Neuron (in vitro differentiated cells): ENCODE data around the gene BCL11A.

Source experiments
- H2AFZ ChIP-seq: one replicate; pipeline ENCODE4 v1.6.1; 2013; ENCODE audit warnings: low read depth, mild to moderate bottlenecking, inconsistent platforms, low read length, moderate library complexity
- H3K27me3 ChIP-seq: one replicate; pipeline ENCODE4 v1.6.1; 2013; ENCODE audit warnings: low read length; ENCODE audit not compliant: insufficient read depth
- H3K36me3 ChIP-seq: one replicate; pipeline ENCODE4 v1.6.1; 2013; ENCODE audit warnings: low read length; ENCODE audit not compliant: insufficient read depth
- H3K4me1 ChIP-seq: one replicate; pipeline ENCODE4 v1.6.1; 2013; ENCODE audit warnings: low read length; ENCODE audit not compliant: insufficient read depth
- H3K4me3 ChIP-seq: 2 replicates; pipeline ENCODE4 v1.5.1; 2013; ENCODE audit warnings: mild to moderate bottlenecking, low read length, moderate library complexity
- H3K9me3 ChIP-seq: one replicate; pipeline ENCODE4 v1.6.1; 2013; ENCODE audit warnings: low read length

Gene BCL11A

DNA sequence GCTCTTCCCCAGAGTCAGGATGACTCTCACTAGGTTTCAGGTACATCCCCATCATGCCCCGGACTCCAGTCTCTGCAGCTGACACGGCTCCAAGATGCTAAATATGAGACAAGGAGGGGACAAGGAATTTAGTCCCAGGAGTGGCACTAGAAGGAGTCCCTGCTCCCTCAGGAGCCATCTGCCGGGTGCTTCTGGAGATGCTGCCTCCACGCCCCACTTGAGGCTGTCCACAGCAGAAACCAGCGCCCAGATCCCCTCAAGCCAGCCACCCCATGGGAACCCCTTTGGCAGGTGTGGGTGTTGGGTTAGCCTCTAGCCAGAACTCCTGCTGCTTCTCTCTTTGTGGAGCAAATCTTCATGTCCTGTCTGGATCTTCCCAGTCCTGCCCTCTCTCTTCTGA, 40.3 kb downstream of the BCL11A start:
- Histone ChIP-seq H3K4me1 (peaks cover 7% of the 10 kb centered on the region), H3K27me3 (no peaks in the 10 kb centered on the region), H2AFZ (no peak overlapping the region), H3K36me3 (no peaks in the 10 kb centered on the region), H3K9me3 (no peaks in the 10 kb centered on the region), H3K4me3 (no peak overlapping the region)

DNA sequence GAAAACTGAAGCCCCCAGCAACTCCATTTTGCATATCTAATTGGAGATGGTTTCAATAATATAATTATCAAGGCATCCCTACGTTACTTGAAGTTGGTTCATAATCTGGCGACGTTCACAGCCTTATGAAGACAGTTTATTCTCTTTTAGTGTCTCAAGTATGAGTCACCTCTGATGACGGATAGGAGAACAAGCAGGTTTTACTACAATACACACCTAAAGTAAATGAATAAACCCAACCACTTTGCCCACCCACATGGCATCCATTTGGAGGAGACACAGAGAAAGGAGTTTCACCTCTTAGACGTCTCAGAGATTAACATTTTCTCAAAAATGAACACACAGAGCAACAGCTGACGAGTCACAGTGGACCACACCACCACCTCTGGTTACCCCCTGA, 40.8 kb downstream of the BCL11A start:
- Histone ChIP-seq H3K27me3 (no peaks in the 10 kb centered on the region), H3K4me3 (no peak overlapping the region), H3K9me3 (no peaks in the 10 kb centered on the region), H3K4me1 (peaks cover 12% of the 10 kb centered on the region), H2AFZ (no peak overlapping the region), H3K36me3 (no peaks in the 10 kb centered on the region)

DNA sequence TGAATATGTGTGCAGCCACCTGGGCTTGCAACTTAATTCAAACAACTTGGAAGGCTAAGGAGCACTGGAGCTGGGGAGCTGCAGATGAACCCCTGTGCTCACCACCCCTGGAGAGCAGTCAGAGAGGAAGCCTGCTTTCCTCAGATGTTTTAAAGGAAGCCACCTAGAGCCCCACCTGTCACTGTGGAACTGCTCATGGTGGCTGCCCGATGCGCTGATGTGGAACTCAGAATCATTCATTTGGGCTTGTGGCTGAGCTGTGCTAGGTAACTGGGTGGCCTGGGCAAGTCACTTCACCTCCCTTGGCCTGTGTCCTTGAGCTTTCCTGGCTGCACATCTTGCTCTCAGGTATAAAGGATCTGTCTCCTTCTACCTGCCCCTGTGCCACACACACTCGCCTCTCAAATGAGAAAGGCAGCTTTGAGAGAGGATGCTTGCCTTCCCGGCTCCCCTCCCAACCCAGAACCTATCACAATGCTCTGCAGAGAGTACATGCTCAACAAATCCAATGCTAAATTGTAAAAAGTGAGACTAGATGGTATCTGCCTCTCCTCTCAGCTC, 41.3 kb downstream of the BCL11A start:
- Histone ChIP-seq H3K4me3 (no peak overlapping the region), H3K27me3 (no peaks in the 10 kb centered on the region), H3K4me1 (peaks cover 12% of the 10 kb centered on the region), H3K9me3 (no peaks in the 10 kb centered on the region), H3K36me3 (no peaks in the 10 kb centered on the region), H2AFZ (no peak overlapping the region)

DNA sequence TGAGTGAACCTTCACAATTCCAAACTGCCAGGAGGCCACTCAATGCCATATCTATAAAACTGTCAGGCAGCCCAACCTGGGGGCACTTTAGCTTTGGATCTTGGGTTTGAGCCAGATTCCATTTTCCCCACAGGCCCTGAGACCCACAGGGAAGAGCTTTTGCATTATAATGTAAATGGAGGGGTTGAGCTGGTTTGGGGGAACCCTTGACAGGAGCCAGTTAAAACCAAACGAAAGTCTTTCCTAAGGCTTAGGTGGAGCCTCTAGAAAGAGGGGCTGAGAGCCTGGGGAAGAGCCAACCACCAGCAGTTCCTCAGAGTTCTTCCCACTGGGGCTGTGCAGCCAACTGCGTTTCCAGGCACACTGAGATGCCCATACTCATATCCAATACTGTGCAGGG, 42.7 kb downstream of the BCL11A start:
- no peak overlapping the region for H3K4me3 ChIP-seq
- no peaks in the 10 kb centered on the region for H3K9me3 ChIP-seq
- H2AFZ ChIP-seq = no peak overlapping the region
- no peaks in the 10 kb centered on the region for H3K27me3 ChIP-seq
- H3K4me1 ChIP-seq = peaks cover 12% of the 10 kb centered on the region
- H3K36me3 ChIP-seq = no peaks in the 10 kb centered on the region

DNA sequence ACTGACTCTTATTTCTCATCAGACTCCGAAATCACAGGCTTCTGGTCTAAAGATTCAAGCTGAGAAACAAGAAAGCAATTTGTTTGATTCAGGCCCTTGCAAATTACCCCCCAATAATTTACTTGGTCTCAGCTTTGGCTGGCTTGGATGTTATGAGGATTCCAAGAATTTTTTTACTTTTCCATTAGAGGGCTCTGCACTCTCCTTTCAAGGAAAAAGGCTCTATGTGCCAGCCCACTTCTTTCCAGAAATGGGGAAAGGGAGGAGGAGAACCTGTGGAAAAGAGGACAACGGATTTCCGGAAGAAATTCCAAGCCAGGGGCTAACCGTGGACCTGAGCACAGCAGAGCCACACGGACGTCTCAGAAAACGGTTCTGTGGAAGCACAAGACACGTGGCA, 44.4 kb downstream of the BCL11A start:
- Histone ChIP-seq H2AFZ (no peak overlapping the region), H3K4me3 (no peak overlapping the region), H3K9me3 (no peaks in the 10 kb centered on the region), H3K27me3 (no peaks in the 10 kb centered on the region), H3K36me3 (no peaks in the 10 kb centered on the region), H3K4me1 (peaks cover 12% of the 10 kb centered on the region)

DNA sequence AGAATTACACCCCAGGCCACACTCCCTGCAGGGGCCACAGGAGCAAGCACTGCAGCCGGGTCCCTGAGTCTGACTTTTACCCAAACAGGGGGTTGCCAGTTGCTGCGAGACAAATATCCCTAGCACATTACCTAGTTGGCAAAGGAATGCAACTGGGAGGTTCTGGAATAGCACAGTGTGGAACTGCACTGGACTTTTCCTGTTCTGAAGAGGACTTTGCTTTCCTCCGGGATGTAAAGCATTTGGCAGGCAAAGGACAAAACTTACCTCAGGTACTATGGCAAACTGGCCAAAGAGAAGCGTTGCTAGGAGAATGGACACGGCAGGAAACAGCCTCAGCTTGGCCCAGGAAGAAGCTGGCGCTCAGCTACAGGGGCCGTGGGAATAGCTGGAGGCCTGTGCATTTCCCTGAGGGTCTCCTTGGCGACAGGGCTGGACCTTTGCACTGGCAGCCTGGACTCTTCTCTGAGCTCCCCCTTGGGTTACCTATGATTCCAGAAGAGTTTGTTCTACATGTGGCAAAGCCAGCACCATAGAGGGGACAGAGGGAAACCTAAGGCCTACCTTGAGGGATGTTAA, 45.0 kb downstream of the BCL11A start:
- Histone ChIP-seq H3K4me3 (no peak overlapping the region), H2AFZ (no peak overlapping the region), H3K4me1 (peaks cover 12% of the 10 kb centered on the region), H3K9me3 (no peaks in the 10 kb centered on the region), H3K27me3 (no peaks in the 10 kb centered on the region), H3K36me3 (no peaks in the 10 kb centered on the region)

DNA sequence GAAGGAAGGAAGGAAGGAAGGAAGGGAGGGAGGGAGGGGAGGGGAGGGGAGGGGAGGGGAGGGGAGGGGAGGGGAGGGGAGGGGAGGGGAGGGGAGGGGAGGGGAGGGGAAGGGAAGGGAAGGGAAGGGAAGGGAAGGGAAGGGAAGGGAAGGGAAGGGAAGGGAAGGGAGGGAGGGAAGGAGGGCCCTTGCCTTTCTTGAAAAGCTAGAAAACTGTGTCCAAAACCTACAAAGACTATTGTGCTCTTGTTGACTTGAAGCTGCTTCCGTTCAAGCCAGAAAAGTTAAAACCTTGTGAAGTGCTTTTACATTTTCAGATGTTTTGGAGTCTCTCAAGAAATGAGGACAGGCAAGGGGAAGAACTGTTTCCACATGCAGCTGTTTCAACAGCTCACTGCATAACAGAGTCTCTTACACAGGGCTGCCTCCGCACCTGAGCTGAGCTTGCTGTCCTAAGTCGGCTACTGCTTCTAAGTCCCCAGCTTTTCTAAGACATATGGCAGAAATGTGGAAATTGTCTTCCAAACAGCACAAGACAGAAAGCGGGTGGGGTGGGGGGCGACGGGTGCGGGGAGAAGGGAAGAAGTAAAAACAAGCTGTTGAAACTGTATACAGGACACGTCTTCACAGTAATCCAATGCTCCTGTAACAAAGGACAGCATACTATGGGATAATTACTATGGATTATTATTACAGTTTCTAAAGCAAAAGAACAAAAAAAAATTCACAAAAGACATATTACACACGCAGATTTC, 46.1 kb downstream of the BCL11A start:
- no peaks in the 10 kb centered on the region for H3K9me3 ChIP-seq
- no peak overlapping the region for H3K4me3 ChIP-seq
- H3K27me3 ChIP-seq = no peaks in the 10 kb centered on the region
- H3K4me1 ChIP-seq = peaks cover 12% of the 10 kb centered on the region
- H3K36me3 ChIP-seq = no peaks in the 10 kb centered on the region
- no peak overlapping the region for H2AFZ ChIP-seq

DNA sequence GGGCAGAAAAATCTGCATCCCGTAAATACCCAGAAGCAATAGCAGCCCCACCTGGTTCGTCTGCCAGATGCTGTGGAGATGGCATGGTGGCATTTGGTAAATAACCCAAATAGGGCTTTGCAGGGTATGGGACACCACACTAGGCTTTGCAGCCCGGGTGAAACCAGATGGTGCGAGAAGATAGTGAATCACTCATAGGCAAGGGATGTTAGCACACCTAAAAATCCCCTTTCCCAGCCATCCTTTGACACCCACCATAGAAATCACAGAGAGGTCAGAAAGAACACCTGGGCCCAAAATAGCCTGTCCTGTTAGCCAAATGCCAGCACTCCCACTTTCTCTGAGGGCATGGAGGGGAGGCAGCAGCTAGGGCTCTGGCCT, 47.6 kb downstream of the BCL11A start:
- Histone ChIP-seq H3K4me3 (no peak overlapping the region), H3K4me1 (peaks cover 12% of the 10 kb centered on the region), H3K36me3 (no peaks in the 10 kb centered on the region), H2AFZ (no peak overlapping the region), H3K9me3 (no peaks in the 10 kb centered on the region), H3K27me3 (no peaks in the 10 kb centered on the region)

DNA sequence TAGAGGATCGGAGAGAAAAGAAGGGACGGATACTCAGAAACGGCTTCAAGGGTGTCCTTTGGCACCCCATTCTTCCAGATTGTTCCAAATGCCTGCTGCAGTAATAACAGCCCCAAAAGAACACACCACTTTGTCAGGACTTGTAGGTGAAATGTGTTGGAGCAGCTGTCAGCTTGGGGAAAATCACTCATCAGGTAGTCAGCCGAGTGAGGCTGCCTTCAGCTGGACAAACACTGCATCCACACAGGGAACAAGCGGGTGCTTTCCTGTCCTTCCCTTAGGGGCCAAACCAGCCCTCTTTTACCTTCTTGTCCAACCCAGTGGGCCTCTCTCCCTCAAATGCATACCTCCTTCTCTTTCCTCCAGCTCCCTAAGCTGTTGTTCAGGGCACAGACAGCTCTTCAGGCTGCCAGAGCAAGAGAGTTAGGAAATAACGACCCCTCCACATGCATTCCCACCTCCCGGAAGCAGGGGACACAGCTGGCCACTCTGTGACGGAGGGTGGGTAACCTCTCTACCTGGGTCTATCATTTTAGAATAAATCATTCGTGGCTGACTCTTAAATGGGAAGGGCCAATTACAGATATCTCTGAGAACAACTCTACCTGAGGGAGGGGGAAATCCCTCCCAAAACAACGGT, 48.1 kb downstream of the BCL11A start:
- Histone ChIP-seq H3K27me3 (no peaks in the 10 kb centered on the region), H3K9me3 (no peaks in the 10 kb centered on the region), H3K4me3 (no peak overlapping the region), H3K36me3 (no peaks in the 10 kb centered on the region), H3K4me1 (peaks cover 12% of the 10 kb centered on the region), H2AFZ (no peak overlapping the region)

DNA sequence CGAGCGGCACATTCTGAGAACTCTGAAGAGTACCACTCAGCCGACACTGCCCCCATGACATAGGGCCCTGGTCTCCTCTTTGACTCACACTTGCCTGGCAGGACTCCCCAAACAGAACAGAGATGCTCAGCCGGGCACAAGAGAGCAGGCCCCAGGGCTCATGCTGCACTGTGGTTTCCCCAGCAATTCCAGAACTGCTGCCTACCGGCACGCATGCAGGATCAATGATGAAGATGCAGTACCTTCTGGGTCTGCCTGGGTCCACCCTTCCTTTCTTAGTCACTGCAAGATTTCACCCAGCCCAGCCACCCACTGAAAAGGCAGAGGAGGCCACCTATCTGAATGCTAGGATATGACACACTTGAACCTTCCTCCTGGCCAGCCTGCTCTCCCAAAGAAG, 49.4 kb downstream of the BCL11A start:
- no peak overlapping the region for H3K4me3 ChIP-seq
- no peak overlapping the region for H2AFZ ChIP-seq
- no peaks in the 10 kb centered on the region for H3K36me3 ChIP-seq
- H3K4me1 ChIP-seq = peaks cover 12% of the 10 kb centered on the region
- H3K27me3 ChIP-seq = no peaks in the 10 kb centered on the region
- no peaks in the 10 kb centered on the region for H3K9me3 ChIP-seq

DNA sequence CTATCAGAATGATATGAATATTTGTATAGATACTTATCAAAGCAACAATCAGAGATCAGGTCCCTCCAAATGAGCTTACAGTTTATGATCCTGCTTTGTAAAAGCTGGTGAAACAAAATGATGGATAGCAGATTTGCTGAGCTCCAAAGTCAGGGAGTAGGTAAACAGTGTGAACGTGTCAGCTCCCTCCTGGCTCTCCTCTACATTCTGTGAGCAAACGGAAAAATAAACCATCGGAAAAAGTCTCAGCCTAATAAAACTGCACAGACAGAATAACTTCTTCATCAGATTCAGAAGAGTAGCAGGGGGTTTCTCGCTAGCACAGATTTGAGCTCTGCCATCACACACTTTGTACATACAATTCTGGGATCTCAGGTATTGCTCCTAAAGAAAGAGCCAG, 51.3 kb downstream of the BCL11A start:
- Histone ChIP-seq H3K9me3 (no peaks in the 10 kb centered on the region), H3K4me3 (no peak overlapping the region), H3K27me3 (no peaks in the 10 kb centered on the region), H2AFZ (no peak overlapping the region), H3K36me3 (no peaks in the 10 kb centered on the region), H3K4me1 (no peaks in the 10 kb centered on the region)

DNA sequence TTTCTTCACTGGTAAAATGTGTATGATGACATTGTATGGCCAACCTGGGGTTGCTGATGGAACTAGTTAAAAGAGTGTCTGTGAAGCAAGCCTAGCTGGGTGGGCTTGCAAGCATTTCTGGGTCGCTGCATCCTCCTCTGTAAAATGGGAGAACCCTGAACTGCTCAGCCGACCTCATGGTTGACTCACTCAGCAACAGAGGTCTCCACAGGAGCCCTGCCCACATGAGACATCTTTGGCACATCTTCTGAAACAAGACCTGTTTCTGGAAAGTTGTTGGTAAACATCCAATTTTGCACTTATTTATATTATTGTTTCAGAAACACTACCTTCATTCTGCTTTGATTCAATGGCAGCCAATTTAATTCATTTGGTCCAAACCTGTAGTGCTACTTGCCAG, 52.6 kb downstream of the BCL11A start:
- Histone ChIP-seq H3K4me3 (no peak overlapping the region), H3K27me3 (no peaks in the 10 kb centered on the region), H2AFZ (no peak overlapping the region), H3K36me3 (no peaks in the 10 kb centered on the region), H3K9me3 (no peaks in the 10 kb centered on the region), H3K4me1 (no peaks in the 10 kb centered on the region)

DNA sequence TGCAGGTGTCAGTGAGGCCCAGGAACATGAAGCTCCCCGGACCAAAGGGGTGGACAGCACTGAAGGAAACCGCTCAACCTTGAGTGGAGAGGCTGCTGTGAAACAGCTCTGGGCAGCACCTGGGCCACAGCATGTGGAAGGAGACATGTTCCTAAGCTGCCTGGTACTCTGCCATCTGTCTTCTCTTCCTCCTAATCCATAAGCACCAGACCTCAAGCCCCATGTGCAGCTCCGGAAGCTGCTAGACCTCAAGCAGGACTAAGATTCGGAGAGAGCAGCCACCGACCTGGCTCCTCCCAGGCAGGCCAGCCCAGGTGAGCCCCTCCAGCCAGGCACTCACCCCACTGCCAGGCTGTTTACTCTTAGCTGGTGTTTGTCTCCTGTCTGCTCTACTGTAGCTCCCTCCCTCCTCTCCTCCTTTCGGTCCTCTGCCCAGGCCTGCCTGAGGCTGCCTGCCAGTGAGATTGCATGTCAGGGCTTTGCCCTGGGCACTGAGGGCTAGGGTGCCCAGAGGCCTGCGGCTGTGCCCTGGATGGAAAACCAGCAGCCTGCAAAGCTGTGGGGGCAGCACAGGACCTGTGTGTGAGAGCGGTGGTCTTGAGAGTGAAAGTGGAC, 53.7 kb downstream of the BCL11A start:
- no peak overlapping the region for H3K4me3 ChIP-seq
- H2AFZ ChIP-seq = no peak overlapping the region
- H3K27me3 ChIP-seq = no peaks in the 10 kb centered on the region

More for the DNA sequence above, 53.7 kb downstream of the BCL11A start:
- H3K4me1 ChIP-seq = no peaks in the 10 kb centered on the region
- H3K36me3 ChIP-seq = no peaks in the 10 kb centered on the region
- H3K9me3 ChIP-seq = no peaks in the 10 kb centered on the region
